Frontal cortex (tissue), 4 donors: Measurements from ENCODE around the gene DNASE1L1. TPM values are rescaled to one million over a fixed set of nuclear protein-coding genes. Genes with fewer than 3 reads are reported as not detected.

Experiments used
- DNase-seq, 2 donors: peaks; one replicate each; pipeline ENCODE4 v3.0.0; 2012; ENCODE audit warnings: low spot score in 2 of 2
- FAIRE-seq: peaks from 2 replicates; lab custom pipeline; 2012; peaks lifted over from hg19 to GRCh38; lab: Jason Lieb, UNC
- total RNA-seq: library from RNA; depleted of rRNA; stranded (reverse); fragments of >200 nt; gene quantifications from one replicate; pipeline ENCODE4 v1.2.3, GENCODE V29; 2014
- donor health status: control.
- donor health status: control.
- donor health status: control.

DNASE1L1 gene
- 4.5 TPM for total RNA-seq

- peak in 1 of 2 donors; percentile 42 for DNase-seq
- no peak for FAIRE-seq
Measured at GRCh38 chrX:154409222-154409871, at the start of gene DNASE1L1. Gene DNASE1L1 (minus strand): TSS chrX:154409254. CDS start chrX:154405568, 3,686 bp downstream.

GRCh38 chrX:154458116-154458953 lies 49.3 kb upstream of the DNASE1L1 start, which contains the start of gene PLXNA3:
Gene PLXNA3 (plus strand): TSS chrX:154458281. CDS start chrX:154460184, 1,903 bp downstream.
- DNase-seq (peak; percentile 72 to 83), FAIRE-seq (no peak)

- no peak for FAIRE-seq
- peak; percentile 67 to 72 for DNase-seq
Measured at GRCh38 chrX:154457491-154458115, 48.5 kb upstream of the DNASE1L1 start.

GRCh38 chrX:154452823-154453222 lies 43.8 kb upstream of the DNASE1L1 start:
- no peak for FAIRE-seq
- DNase-seq = no peak

- FAIRE-seq = no peak
Measured at GRCh38 chrX:154450312-154450711, 41.3 kb upstream of the DNASE1L1 start.

GRCh38 chrX:154449618-154450017 lies 40.6 kb upstream of the DNASE1L1 start:
- DNase-seq = no peak
- no peak for FAIRE-seq

More at GRCh38 chrX:154450312-154450711, 41.3 kb upstream of the DNASE1L1 start:
- DNase-seq = no peak

GRCh38 chrX:154448484-154448883 lies 39.4 kb upstream of the DNASE1L1 start:
- FAIRE-seq (no peak), DNase-seq (no peak)

- DNase-seq (no peak), FAIRE-seq (no peak)
Measured at GRCh38 chrX:154446430-154446829, 37.4 kb upstream of the DNASE1L1 start.

GRCh38 chrX:154445776-154446175 lies 36.7 kb upstream of the DNASE1L1 start:
- FAIRE-seq (no peak), DNase-seq (no peak)

GRCh38 chrX:154444755-154445246 lies 35.7 kb upstream of the DNASE1L1 start:
- FAIRE-seq (no peak), DNase-seq (no peak)

- peak; percentile 92 to 94 for DNase-seq
- FAIRE-seq = no peak
Measured at GRCh38 chrX:154443992-154444754, 35.1 kb upstream of the DNASE1L1 start, which contains the start of gene FAM50A. Gene FAM50A (plus strand): TSS chrX:154444141. CDS start chrX:154444236, 95 bp downstream.

- DNase-seq (no peak), FAIRE-seq (no peak)
Measured at GRCh38 chrX:154443479-154443910, 34.4 kb upstream of the DNASE1L1 start.

GRCh38 chrX:154441984-154442707 lies 33.1 kb upstream of the DNASE1L1 start:
- FAIRE-seq (no peak), DNase-seq (no peak)

- FAIRE-seq (no peak), DNase-seq (no peak)
Measured at GRCh38 chrX:154441564-154441963, 32.5 kb upstream of the DNASE1L1 start.

- DNase-seq (no peak), FAIRE-seq (no peak)
Measured at GRCh38 chrX:154440623-154441357, 31.7 kb upstream of the DNASE1L1 start.

GRCh38 chrX:154439841-154440240 lies 30.8 kb upstream of the DNASE1L1 start:
- DNase-seq (no peak), FAIRE-seq (no peak)

GRCh38 chrX:154437971-154438893 lies 29.2 kb upstream of the DNASE1L1 start:
- DNase-seq (no peak), FAIRE-seq (no peak)
